GM23338 (cell line): ENCODE data around the gene NME4. TPM values are rescaled to one million over a fixed set of nuclear protein-coding genes. Genes with fewer than 3 reads are reported as not detected.
A peak's percentile ranks its signal among the peaks of the same experiment; 100 is the strongest.

Experiments used
- ATAC-seq: fragments of 200-7000 bp; cut with Tn5 transposase; 3 replicates; pipeline ENCODE4 v1.9.1; 2020
- DNase-seq: peaks from one replicate; pipeline ENCODE4 v3.0.0-alpha.2; 2015; ENCODE audit warnings: low spot score
- H2AFZ ChIP-seq: fragments of 200-600 bp; sonication (generic); 2 replicates; pipeline ENCODE4 v1.8.0; 2016; ENCODE audit warnings: antibody characterized with exemption, mild to moderate bottlenecking, moderate library complexity
- H3F3A ChIP-seq: fragments of 200-600 bp; sonication (generic); replicated peaks from 2 replicates; pipeline ENCODE4 v1.8.0; 2017; ENCODE audit warnings: antibody characterized with exemption, mixed run types, low read depth
- H3K27ac ChIP-seq: fragments of 200-600 bp; sonication (generic); 2 replicates; pipeline ENCODE4 v1.6.1; 2016; ENCODE audit warnings: low read depth
- H3K27me3 ChIP-seq: fragments of 200-600 bp; sonication (generic); 2 replicates; pipeline ENCODE4 v1.8.0; 2016; ENCODE audit warnings: mild to moderate bottlenecking, mixed run types, moderate library complexity; ENCODE audit not compliant: insufficient read depth
- H3K36me3 ChIP-seq: fragments of 200-600 bp; sonication (generic); 2 replicates; pipeline ENCODE4 v1.8.0; 2016; ENCODE audit warnings: mild to moderate bottlenecking; ENCODE audit not compliant: insufficient read depth
- H3K4me1 ChIP-seq: fragments of 200-600 bp; sonication (generic); 2 replicates; pipeline ENCODE4 v1.8.0; 2016; ENCODE audit warnings: mild to moderate bottlenecking, moderate library complexity; ENCODE audit not compliant: insufficient read depth
- H3K4me2 ChIP-seq: fragments of 200-600 bp; sonication (generic); 2 replicates; pipeline ENCODE4 v1.7.1; 2017; ENCODE audit warnings: mixed run types
- H3K4me3 ChIP-seq: fragments of 200-600 bp; sonication (generic); 2 replicates; pipeline ENCODE4 v1.6.1; 2016; ENCODE audit warnings: mixed run types
- H3K79me2 ChIP-seq: fragments of 200-600 bp; sonication (generic); replicated peaks from 2 replicates; pipeline ENCODE4 v1.8.0; 2017; ENCODE audit warnings: mild to moderate bottlenecking; ENCODE audit not compliant: insufficient read depth
- H3K9me2 ChIP-seq: fragments of 200-600 bp; sonication (generic); 2 replicates; pipeline ENCODE4 v1.8.0; 2017; ENCODE audit not compliant: insufficient read depth
- H4K20me1 ChIP-seq: fragments of 200-600 bp; sonication (generic); replicated peaks from 2 replicates; pipeline ENCODE4 v1.8.0; 2017; ENCODE audit warnings: mild to moderate bottlenecking; ENCODE audit not compliant: insufficient read depth
- H3K27ac Mint-ChIP-seq: 2 replicates; pipeline ENCODE4 v1.8.0; 2020; ENCODE audit warnings: inconsistent platforms, mild to moderate bottlenecking, moderate library complexity, mixed read lengths
- H3K27me3 Mint-ChIP-seq: 3 replicates; pipeline ENCODE4 v1.8.0; 2022; ENCODE audit warnings: low read depth, mild to moderate bottlenecking, moderate library complexity, mixed read lengths, inconsistent platforms; ENCODE audit not compliant: insufficient read depth, poor library complexity
- H3K36me3 Mint-ChIP-seq: 3 replicates; pipeline ENCODE4 v1.8.0; 2021; ENCODE audit warnings: low read depth, mild to moderate bottlenecking, inconsistent platforms, moderate library complexity, mixed read lengths
- H3K4me1 Mint-ChIP-seq: 3 replicates; pipeline ENCODE4 v1.8.0; 2020; ENCODE audit warnings: mild to moderate bottlenecking, inconsistent platforms, mixed read lengths
- H3K4me3 Mint-ChIP-seq: 3 replicates; pipeline ENCODE4 v1.8.0; 2021; ENCODE audit warnings: moderate library complexity, mild to moderate bottlenecking, inconsistent platforms, mixed read lengths
- H3K9me3 Mint-ChIP-seq: 3 replicates; pipeline ENCODE4 v1.8.0; 2020; ENCODE audit warnings: moderate library complexity, mild to moderate bottlenecking, inconsistent platforms, mixed read lengths
- CREB1 ChIP-seq: fragments of 250-450 bp; sonication (Bioruptor Pico); IDR thresholded peaks from 2 replicates; pipeline ENCODE4 v1.5.0; 2020; ENCODE audit warnings: low read depth, mild to moderate bottlenecking, moderate library complexity
- CTCF ChIP-seq, 2 experiments: fragments of 200-600 bp in 1 of 2; sonication (generic) in 1 of 2; conservative IDR thresholded peaks; 2 replicates each; pipeline versions ENCODE4 v1.5.1 to v1.6.1; 2016 to 2017; ENCODE audit warnings: antibody characterized with exemption in 2 of 2, low read depth in 2 of 2, mild to moderate bottlenecking in 2 of 2, moderate library complexity in 1 of 2
- EZH2 ChIP-seq: fragments of 200-600 bp; sonication (generic); IDR thresholded peaks from one replicate; pipeline ENCODE4 v1.8.0; 2017; ENCODE audit warnings: antibody characterized with exemption, mild to moderate bottlenecking, low read depth; ENCODE audit not compliant: unreplicated experiment
- EZH2phosphoT487 ChIP-seq: fragments of 200-600 bp; sonication (generic); IDR thresholded peaks from one replicate; pipeline ENCODE4 v1.8.1; 2018; ENCODE audit warnings: antibody characterized with exemption; ENCODE audit not compliant: unreplicated experiment
- JUNB ChIP-seq: IDR thresholded peaks from one replicate; pipeline ENCODE4 v1.6.1; 2016; ENCODE audit warnings: antibody characterized with exemption; ENCODE audit not compliant: unreplicated experiment
- STAT1 ChIP-seq: IDR thresholded peaks from one replicate; pipeline ENCODE4 v1.6.1; 2016; ENCODE audit warnings: antibody characterized with exemption; ENCODE audit not compliant: unreplicated experiment
- ZNF114 ChIP-seq: fragments of 250-450 bp; sonication (Bioruptor Pico); IDR thresholded peaks from 2 replicates; pipeline ENCODE4 v1.5.0; 2020; ENCODE audit warnings: mild to moderate bottlenecking, moderate library complexity
- ZNF331 ChIP-seq: fragments of 250-450 bp; sonication (Bioruptor Pico); IDR thresholded peaks from 2 replicates; pipeline ENCODE4 v1.5.0; 2020; ENCODE audit warnings: low read depth, mild to moderate bottlenecking, moderate library complexity
- ZNF462 ChIP-seq: fragments of 250-450 bp; sonication (Bioruptor Pico); IDR thresholded peaks from 2 replicates; pipeline ENCODE4 v1.5.0; 2020; ENCODE audit warnings: mild to moderate bottlenecking, moderate library complexity
- polyA plus RNA-seq: library from polyadenylated mRNA; unstranded; fragments of >200 nt; fragmentation: Nextera tagmentation; extraction: Ambion mirVana; gene quantifications from 2 replicates; pipeline ENCODE4 v1.2.1, GENCODE V29; 2016
- total RNA-seq: library from RNA; depleted of rRNA; stranded (reverse); fragments of >200 nt; shearing (Covaris generic); gene quantifications from 2 replicates; pipeline ENCODE4 v1.2.3, GENCODE V29; 2014

NME4 gene
- total and polyA plus RNA-seq, 2 experiments from 2014 or later, result 249 to 511 TPM

GRCh38 chr16:407253-407652 lies 10.3 kb downstream of the NME4 start:
- no peaks in the 10 kb centered on the region; the same call in 1 of the 2 replicates for H3K36me3 ChIP-seq
- H2AFZ ChIP-seq, result no peak overlapping the region
- no peak overlapping the region for H3K4me3 Mint-ChIP-seq
- peaks cover 2% of the 10 kb centered on the region for H3K27me3 Mint-ChIP-seq
- no peaks in the 10 kb centered on the region for H3K9me2 ChIP-seq
- H3F3A ChIP-seq, result 0 out of 2 replicates have a peak, but pooled peaks cover 8% of the 10 kb centered on the region
- no peaks in the 10 kb centered on the region; the same call in 2 of the 3 replicates for H3K9me3 Mint-ChIP-seq
- DNase-seq (no peak), ATAC-seq (peak; percentile 30)
- H3K27ac ChIP-seq, result no peak overlapping the region
- no peak overlapping the region for H3K4me3 ChIP-seq
- no peak for TF ChIP-seq ZNF331 (CRISPR knock-in tag)
- peak in 1 of 2 experiments; percentile 35; a peak in 2 of 4 replicates for TF ChIP-seq CTCF (conservative IDR thresholded peaks at IDR 0.05; ENCODE audit: low read depth in 2 of 2)
- no peaks in the 10 kb centered on the region for H3K4me1 Mint-ChIP-seq
- H3K27ac Mint-ChIP-seq, result no peak overlapping the region
- no peaks in the 10 kb centered on the region for H4K20me1 ChIP-seq
- H3K4me1 ChIP-seq, result no peaks in the 10 kb centered on the region
- no peak overlapping the region for H3K4me2 ChIP-seq
- H3K36me3 Mint-ChIP-seq, result no peaks in the 10 kb centered on the region
- peaks cover 5% of the 10 kb centered on the region; the same call in 1 of the 2 replicates for H3K79me2 ChIP-seq
- no peaks in the 10 kb centered on the region for H3K27me3 ChIP-seq

- Histone ChIP-seq H2AFZ (no peak overlapping the region), H3K27me3 (no peaks in the 10 kb centered on the region), H4K20me1 (no peaks in the 10 kb centered on the region), H3K27ac (no peak overlapping the region), H3K9me2 (no peaks in the 10 kb centered on the region), H3K4me3 (no peak overlapping the region), H3F3A (0 out of 2 replicates have a peak, but pooled peaks cover 2% of the 10 kb centered on the region), H3K36me3 (no peaks in the 10 kb centered on the region), H3K79me2 (no peaks in the 10 kb centered on the region), H3K4me1 (no peaks in the 10 kb centered on the region), H3K4me2 (no peak overlapping the region)
- peaks cover 8% of the 10 kb centered on the region for H3K27me3 Mint-ChIP-seq
- no peak overlapping the region for H3K27ac Mint-ChIP-seq
- ATAC-seq, result no peak
- no peak for DNase-seq
- H3K4me3 Mint-ChIP-seq, result no peak overlapping the region
- no peaks in the 10 kb centered on the region; the same call in 2 of the 3 replicates for H3K9me3 Mint-ChIP-seq
- H3K36me3 Mint-ChIP-seq, result no peaks in the 10 kb centered on the region
- no peaks in the 10 kb centered on the region for H3K4me1 Mint-ChIP-seq
- TF ChIP-seq JUNB (no peak), ZNF114 (CRISPR knock-in tag) (no peak), STAT1 (no peak), EZH2 (no peak), ZNF462 (CRISPR knock-in tag) (no peak), CREB1 (CRISPR knock-in tag) (no peak), CTCF (conservative IDR thresholded peaks at IDR 0.05; ENCODE audit: low read depth in 2 of 2) (no peak), EZH2phosphoT487 (no peak)
These were observed 13.6 kb downstream of the NME4 start for GRCh38 chr16:410516-411178.
